Type B pancreatic cell (in vitro differentiated cells): ENCODE measurements around the gene LOXL3. TPM values are rescaled to one million over a fixed set of nuclear protein-coding genes. Genes with fewer than 3 reads are reported as not detected.

Experiments used
- DNase-seq: peaks from one replicate; pipeline ENCODE4 v3.0.0; 2021; ENCODE audit warnings: mixed read lengths; ENCODE audit not compliant: unreplicated experiment; ENCODE audit errors: extremely low spot score
- H3K27ac Mint-ChIP-seq: 2 replicates; pipeline ENCODE4 v1.8.0; 2021; ENCODE audit warnings: mild to moderate bottlenecking, mixed read lengths
- H3K27me3 Mint-ChIP-seq: 2 replicates; pipeline ENCODE4 v1.8.0; 2021; ENCODE audit warnings: mixed read lengths
- H3K36me3 Mint-ChIP-seq: 2 replicates; pipeline ENCODE4 v1.8.0; 2021; ENCODE audit warnings: mixed read lengths
- H3K4me1 Mint-ChIP-seq: one replicate; pipeline ENCODE4 v1.8.0; 2021; ENCODE audit warnings: mixed read lengths; ENCODE audit not compliant: unreplicated experiment
- H3K4me3 Mint-ChIP-seq: 2 replicates; pipeline ENCODE4 v1.8.0; 2021; ENCODE audit warnings: mild to moderate bottlenecking, mixed read lengths
- H3K9me3 Mint-ChIP-seq: 2 replicates; pipeline ENCODE4 v1.8.0; 2021; ENCODE audit warnings: mixed read lengths
- CTCF ChIP-seq: fragments of 200-600 bp; sonication (generic); conservative IDR thresholded peaks from 2 replicates; pipeline ENCODE4 v1.5.0; 2021; ENCODE audit warnings: antibody characterized with exemption, mild to moderate bottlenecking
- total RNA-seq: library from RNA; stranded (reverse); gene quantifications from 2 replicates; pipeline ENCODE4 v1.2.1, GENCODE V29; 2021; ENCODE audit warnings: low replicate concordance

Gene LOXL3
- total RNA-seq, 1 donor from 2014 or later, result 23.8 TPM

- no peak for TF ChIP-seq CTCF
- H3K4me1 Mint-ChIP-seq, result no peaks in the 10 kb centered on the region
- H3K27ac Mint-ChIP-seq, result no peak overlapping the region
- H3K36me3 Mint-ChIP-seq, result no peaks in the 10 kb centered on the region
- H3K9me3 Mint-ChIP-seq, result no peaks in the 10 kb centered on the region
- no peak overlapping the region for H3K4me3 Mint-ChIP-seq
- H3K27me3 Mint-ChIP-seq, result no peaks in the 10 kb centered on the region
- DNase-seq, result no peak
Observed at GRCh38 chr2:74538881-74539339, 14.8 kb downstream of the LOXL3 start.

- Mint-ChIP-seq H3K4me3 (no peak overlapping the region), H3K27ac (no peak overlapping the region)
Observed at GRCh38 chr2:74537140-74537539, 16.6 kb downstream of the LOXL3 start.

GRCh38 chr2:74536166-74536950, 17.4 kb downstream of the LOXL3 start:
- peaks cover 4% of the 10 kb centered on the region for H3K36me3 Mint-ChIP-seq
- no peak for TF ChIP-seq CTCF
- H3K27ac Mint-ChIP-seq, result no peak overlapping the region
- DNase-seq, result no peak
- H3K4me1 Mint-ChIP-seq, result peaks cover 7% of the 10 kb centered on the region
- no peak overlapping the region for H3K4me3 Mint-ChIP-seq
- no peaks in the 10 kb centered on the region for H3K27me3 Mint-ChIP-seq
- no peaks in the 10 kb centered on the region for H3K9me3 Mint-ChIP-seq

More at GRCh38 chr2:74537140-74537539, 16.6 kb downstream of the LOXL3 start:
- Mint-ChIP-seq H3K9me3 (no peaks in the 10 kb centered on the region), H3K27me3 (no peaks in the 10 kb centered on the region), H3K4me1 (peaks cover 2% of the 10 kb centered on the region), H3K36me3 (peaks cover 3% of the 10 kb centered on the region)
- DNase-seq, result no peak
- no peak for TF ChIP-seq CTCF

- H3K27ac Mint-ChIP-seq, result no peak overlapping the region
- H3K9me3 Mint-ChIP-seq, result no peaks in the 10 kb centered on the region
- peaks cover 15% of the 10 kb centered on the region for H3K4me1 Mint-ChIP-seq
- DNase-seq, result no peak
- peaks cover 4% of the 10 kb centered on the region for H3K36me3 Mint-ChIP-seq
- no peaks in the 10 kb centered on the region for H3K27me3 Mint-ChIP-seq
- H3K4me3 Mint-ChIP-seq, result no peak overlapping the region
- no peak for TF ChIP-seq CTCF
Observed at GRCh38 chr2:74535440-74535965, 18.2 kb downstream of the LOXL3 start.

GRCh38 chr2:74534411-74534810, 19.3 kb downstream of the LOXL3 start:
- TF ChIP-seq CTCF, result no peak
- no peaks in the 10 kb centered on the region for H3K27me3 Mint-ChIP-seq
- H3K4me1 Mint-ChIP-seq, result peaks cover 15% of the 10 kb centered on the region
- no peak for DNase-seq
- H3K9me3 Mint-ChIP-seq, result no peaks in the 10 kb centered on the region
- H3K36me3 Mint-ChIP-seq, result peaks cover 4% of the 10 kb centered on the region
- H3K4me3 Mint-ChIP-seq, result no peak overlapping the region
- no peak overlapping the region for H3K27ac Mint-ChIP-seq
